ENCODE data around the gene EXOC2.
"Not testable (repeated sequence)": the region's sequence is repeated elsewhere in the genome, so short reads cannot be mapped to it uniquely, and the experiment has no call there.

The EXOC2 gene

GRCh38 chr6:621931-622330 is 71.0 kb downstream of the EXOC2 start:
- no peak for DNase-seq

GRCh38 chr6:620950-621349 is 72.0 kb downstream of the EXOC2 start:
- DNase-seq = no peak

- no peak for DNase-seq
Observed at GRCh38 chr6:620166-620565, 72.8 kb downstream of the EXOC2 start.

DNA sequence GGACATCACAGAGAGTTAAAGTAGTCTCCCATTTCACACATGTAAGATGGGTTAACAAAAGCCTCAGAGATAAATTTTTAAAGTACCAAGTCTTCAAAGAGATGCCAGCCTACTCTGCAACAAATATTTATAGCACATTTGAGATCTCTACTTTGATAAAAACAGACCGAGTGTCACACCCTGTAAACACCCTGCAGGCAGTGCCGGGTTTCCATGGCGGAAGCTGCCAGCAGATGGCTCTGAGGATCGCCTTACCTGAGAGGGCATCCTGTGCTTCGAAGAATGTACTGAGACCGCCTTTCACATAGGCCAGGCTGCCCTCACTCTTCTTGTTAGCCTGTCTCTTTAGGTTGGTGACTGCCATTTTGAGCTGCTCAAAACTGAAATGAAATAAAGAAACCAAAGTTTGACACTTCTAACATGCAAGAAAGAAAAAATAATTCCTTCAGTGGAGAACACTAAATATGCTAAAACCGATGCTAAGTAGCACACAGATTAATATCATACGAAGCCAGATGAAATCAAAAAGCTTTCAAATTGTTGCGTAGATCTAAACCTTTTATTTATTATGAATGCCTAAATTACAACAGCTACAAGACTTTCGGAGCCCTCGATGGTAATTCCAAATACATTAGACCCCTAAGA is 75.4 kb downstream of the EXOC2 start:
- no peak for DNase-seq

DNA sequence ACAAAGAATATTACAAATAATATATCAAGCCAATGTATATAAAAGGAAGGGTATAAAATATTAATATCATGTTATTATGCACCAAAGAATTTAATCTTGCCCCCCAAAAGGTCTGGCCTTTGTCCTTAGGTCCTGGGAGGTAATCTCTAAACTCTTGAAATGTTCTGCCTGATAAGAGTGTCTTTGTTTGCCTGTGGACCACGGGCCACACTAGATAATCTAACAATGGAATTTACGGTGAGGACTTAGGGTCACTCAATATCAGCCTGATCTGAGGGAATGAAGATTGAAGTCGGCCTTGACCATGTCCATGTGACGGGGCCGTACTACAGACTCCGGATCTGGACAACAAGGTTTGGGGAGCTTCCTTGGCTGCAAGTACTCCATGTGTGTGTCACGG is 79.0 kb downstream of the EXOC2 start:
- no peak for DNase-seq

GRCh38 chr6:611928-612327 is 81.0 kb downstream of the EXOC2 start:
- no peak for DNase-seq

- DNase-seq = no peak
Observed at GRCh38 chr6:610882-611281, 82.1 kb downstream of the EXOC2 start.

DNA sequence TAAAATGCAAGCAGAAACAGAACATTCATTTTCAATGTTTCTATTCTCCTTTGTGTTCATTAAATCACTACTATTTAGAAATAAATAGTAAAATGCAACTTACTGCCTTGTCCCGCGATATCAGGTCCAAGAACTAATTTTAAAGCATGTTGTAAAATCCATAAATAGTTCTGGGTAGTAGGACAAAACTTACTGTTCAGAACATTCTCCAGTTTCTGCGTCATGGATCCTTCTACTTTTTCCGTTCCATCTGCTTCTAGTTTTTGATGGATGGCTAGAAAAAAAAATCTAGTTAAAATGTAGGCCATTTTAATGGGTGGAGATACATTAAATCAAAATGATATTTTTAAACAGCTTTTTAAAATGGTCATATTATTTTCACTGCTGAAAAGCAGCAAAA is 83.0 kb downstream of the EXOC2 start:
- no peak for DNase-seq

GRCh38 chr6:606829-607379 is 86.0 kb downstream of the EXOC2 start:
- no peak for DNase-seq

- DNase-seq = not testable (repeated sequence)
Observed at GRCh38 chr6:605895-606294, 87.0 kb downstream of the EXOC2 start.

DNA sequence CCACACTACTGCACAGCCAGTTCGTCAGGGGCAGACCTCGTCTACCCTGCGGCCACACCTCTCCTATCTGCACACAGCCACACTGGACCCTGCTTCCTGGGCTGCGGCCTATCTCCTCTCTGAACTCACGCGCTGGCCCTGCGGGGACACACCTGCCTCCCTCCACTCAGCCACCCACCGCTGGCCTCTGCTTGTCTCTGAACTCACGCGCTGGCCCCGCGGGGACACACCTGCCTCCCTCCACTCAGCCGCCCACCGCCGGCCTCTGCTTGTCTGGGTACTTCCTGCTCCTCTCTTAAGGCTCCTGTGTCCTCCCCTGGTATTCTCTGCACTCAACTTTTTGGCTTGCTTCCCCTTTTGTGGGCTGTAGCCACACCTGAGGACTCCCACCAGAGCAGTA is 88.4 kb downstream of the EXOC2 start:
- DNase-seq = no peak

DNA sequence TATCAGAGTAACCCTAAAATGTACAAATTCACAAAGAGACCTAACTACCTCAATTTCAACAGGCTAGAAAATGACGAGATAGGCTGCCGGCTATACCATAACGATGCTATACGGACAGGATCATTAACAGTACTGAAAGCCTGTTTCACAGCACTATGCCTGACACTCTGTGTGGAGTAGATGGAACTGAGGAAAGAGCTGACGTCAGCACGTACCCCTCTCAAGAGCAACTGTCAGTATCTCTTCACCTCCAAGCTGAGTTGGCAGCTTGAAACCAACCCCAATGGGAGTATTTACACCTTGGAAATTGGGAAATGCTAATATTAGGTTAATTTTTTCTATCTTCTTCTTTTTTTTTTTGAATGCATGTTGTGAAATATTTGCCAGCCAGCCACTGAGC is 89.7 kb downstream of the EXOC2 start:
- DNase-seq = no peak

DNA sequence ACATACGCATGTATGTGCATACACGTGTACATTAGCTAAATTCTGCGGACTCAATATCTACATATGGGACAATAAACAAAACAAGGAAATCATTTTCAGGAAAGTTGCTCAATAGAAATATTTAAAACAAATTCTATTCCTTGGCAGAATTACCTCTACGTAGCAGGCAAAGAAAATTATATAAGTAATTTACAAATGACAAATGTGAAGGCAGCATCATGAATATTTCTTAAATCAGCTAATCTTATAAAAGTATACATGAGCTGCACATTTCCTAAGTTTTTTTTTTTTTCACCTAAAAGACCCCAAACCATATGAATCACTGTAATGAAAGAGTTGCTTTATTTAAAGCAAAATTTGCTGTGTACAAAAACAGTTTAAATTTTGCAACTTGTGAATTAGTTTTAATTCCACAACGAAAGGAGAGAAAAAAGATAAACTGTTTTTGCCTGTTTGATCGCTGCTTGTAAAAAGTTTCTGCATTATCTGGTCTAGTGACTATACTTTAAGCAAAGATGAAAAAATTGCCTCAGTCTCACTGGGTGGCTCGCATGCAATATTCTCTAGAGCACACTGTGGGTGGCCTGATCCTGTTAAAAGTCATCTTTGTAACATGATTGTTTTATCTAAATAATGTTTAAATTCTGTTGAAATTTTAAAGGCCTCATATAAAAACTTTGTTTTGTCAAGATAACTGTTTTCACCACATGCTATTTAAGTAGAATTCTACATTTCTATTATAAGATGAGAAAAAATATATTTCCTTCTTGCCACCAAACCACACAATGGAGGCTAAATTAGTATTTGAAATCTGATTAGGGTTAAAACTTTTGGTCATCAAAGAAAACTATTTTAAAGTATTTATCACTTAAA is 93.1 kb downstream of the EXOC2 start:
- no peak for DNase-seq

DNA sequence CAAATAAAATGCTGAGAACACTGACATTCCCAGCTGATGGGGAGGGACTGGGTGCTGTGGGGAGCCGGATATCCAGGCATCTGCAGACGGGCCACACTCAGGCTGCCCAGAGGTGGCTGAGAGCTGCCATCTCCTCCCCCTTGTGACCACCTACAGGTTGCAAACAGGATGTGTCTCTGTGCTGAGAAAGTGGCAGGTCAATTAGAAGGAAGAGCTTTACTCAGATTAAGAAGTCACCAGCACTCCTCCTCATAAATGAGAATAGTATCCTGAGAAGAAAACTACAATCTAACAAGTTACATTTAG is 99.1 kb downstream of the EXOC2 start:
- DNase-seq = no peak

DNA sequence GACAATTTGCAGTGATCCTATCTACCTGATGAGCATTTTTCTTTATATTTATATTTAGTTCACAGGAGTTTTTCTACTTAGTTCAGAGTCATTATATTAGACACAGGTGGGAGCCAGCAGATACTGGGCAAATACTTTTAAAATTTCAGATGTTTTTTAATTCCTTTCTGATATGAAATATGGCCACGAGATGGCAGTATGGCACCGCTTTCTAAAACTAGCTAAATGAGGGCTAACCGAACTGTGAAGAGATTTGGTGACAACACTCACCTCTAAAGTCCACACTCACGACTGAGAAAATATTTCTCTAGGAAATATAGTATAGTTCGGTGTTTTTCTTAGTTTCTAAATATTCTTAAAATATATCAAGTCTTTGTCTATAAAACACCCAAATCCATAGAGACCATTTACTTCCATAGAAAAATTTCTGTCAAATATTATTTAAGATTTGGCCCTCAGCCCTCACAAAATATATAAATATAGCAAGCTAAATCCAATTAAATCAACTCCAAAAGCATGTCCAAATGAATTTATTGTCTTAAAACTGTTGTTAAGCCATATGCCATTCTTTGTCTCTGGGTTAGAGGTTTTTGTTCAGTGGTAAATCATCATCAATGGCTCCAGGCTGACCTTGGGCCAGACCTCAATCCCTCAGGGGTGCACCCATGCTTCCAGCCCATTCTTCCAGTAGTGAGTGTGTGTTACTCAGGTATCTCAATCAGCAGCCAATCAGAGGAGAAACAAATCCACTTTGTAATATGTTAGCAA is 99.6 kb downstream of the EXOC2 start:
- DNase-seq = peak; percentile 66

- no peak for DNase-seq
Observed at GRCh38 chr6:589090-589489, 103.8 kb downstream of the EXOC2 start.

DNA sequence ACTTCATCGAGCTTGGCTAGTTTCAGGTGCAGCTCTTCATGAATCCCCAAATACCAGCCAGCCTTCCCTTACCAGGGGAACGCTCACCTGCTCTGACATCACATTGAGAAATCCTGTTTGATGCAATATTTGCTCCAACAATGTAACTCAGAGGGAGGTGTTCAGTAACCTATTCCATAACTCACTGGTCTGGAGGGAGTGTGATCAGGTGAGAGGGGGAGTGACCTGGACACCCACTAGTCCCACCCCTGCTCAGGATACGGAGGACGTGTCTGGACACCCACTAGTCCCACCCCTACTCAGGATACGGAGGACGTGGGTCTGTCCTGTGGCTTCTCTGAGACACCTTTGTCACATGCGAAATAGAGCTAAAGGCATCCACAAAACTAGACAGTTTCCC is 106.4 kb downstream of the EXOC2 start:
- no peak for DNase-seq

DNA sequence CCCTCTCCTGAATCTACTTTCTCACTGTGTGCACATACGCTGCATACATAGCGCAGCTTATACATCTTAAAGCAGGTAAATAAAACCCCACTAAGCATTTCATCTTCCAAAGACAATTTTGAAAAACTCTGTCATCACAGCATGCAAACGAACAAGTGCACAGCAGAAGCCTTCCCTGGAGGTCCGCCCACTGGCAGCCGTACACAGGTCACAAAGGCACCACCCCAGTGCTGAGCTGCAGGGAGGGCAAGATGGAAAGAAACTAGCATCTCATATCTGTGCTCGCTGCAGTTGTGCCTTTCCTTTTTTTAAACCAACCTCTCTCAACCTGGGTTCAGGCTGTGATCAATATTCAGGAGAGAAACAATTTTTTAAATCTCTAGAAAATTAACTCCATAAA is 109.3 kb downstream of the EXOC2 start:
- DNase-seq = no peak

DNA sequence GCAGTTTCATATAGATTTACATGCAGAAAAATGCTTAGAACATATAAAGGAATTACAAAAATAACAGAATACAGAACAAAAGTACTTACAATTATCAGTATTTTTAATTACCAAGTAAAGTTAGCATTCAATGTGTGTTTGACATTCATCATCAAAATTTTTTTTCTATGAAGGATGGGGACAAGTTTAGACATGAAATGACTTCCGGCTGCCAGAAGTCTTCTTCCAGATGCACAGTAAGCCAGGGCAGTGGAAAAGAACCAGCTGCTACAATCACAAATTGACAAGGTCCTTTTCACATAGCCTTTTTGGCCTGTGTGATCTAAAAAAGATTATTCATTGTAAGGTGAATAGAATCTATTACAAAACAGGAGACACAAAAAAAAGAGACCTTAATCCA is 109.8 kb downstream of the EXOC2 start:
- peak; percentile 48 for DNase-seq

DNA sequence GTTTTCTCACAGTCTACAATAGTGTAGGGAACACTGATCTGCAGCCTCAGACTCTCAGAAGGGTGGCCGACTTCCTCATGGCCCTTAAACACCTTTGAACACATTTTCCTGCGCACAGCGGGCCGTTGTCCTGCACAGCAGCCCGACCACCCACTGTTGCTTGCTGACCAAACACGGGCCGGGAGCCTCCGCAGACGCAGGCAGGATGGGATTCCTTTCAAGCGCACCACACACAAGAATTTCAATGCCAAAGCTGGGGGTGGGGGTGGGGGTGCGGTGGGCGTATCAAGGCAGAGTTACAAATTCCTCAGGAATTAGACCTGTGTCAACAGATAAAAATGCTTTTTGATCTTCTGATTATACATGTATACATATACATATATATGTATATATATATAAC is 110.6 kb downstream of the EXOC2 start:
- no peak for DNase-seq

DNA sequence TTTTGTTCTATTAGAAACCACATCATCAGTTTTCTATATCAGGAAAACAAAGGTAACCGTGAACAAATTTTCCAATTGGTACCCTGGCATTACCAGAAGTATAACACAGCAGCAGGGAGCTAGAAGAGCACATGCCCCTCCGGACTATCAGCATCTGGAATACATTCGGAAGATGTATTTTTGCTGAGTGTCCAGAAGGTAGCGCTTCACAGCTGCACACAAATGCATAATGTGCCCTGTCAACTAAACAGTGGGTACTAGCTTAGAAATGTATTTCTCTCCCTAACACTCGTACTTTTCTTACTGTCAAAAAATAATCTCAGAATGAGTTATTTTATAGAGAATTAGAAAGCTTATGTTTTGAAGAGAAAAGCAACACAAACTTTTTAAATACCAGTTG is 113.6 kb downstream of the EXOC2 start:
- no peak for DNase-seq

GRCh38 chr6:572596-573265 is 120.2 kb downstream of the EXOC2 start:
- no peak for DNase-seq

DNA sequence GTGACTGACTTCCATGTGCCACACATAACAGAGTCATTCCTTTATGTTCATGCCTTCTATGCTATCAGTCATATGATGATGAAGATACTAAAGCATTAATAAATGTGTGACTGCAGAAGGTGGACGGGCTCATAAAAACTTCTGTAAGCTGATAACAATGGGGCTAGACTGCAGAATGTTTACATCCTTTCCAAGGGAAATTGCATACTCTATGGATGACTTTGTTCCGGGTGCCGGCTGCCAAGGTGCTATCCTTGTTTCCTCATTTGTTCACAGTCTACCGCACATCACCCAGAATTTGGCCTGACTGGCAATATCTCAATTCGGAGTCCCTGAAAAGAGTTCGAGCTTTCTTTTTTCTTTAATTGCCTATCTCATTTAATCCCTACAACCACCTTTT is 121.0 kb downstream of the EXOC2 start:
- DNase-seq = no peak

Measured in NCI-H1105 treated with DMSO at 0.1 percent for 48 hours (cell line).